Fibroblast of mammary gland (primary cell): ENCODE results near the gene CRHR2.
"Not testable (repeated sequence)": the region's sequence is repeated elsewhere in the genome, so short reads cannot be mapped to it uniquely, and the experiment has no call there.

ENCODE experiments used
- DNase-seq: peaks from one replicate; pipeline ENCODE4 v3.0.0-alpha.2; 2010; ENCODE audit warnings: low read depth
- H3K4me3 ChIP-seq: 2 replicates; pipeline ENCODE4 v1.5.1; 2011; ENCODE audit warnings: low read depth, mild to moderate bottlenecking, low read length, moderate library complexity; ENCODE audit not compliant: control insufficient read depth
- TF ChIP-seq, protein P1 (sequence below): conservative IDR thresholded peaks from 2 replicates; pipeline ENCODE4 v1.5.1; 2011; ENCODE audit warnings: low read depth, low read length, inconsistent platforms; ENCODE audit not compliant: control insufficient read depth, insufficient read depth

Gene CRHR2

DNA sequence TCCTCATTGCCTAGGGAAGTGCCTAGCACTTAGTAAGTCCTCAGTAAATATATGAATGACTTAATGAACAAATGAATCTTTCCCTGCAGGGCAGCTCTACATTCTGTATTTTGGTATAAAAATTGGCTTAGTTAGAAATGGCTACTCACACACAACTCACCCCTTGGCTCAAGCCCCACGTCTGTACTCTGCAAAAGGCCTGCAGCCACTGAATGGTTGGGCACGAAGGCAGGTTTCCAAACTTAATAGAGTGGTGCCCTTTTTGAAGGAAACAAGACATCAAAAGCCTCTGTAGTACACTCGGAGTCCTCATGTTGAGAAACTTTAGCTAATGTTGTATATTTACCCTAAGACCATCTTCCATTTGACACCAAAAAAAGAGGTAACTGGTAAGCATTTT lies 36.6 kb downstream of the CRHR2 start:
- TF ChIP-seq, protein P1, sequence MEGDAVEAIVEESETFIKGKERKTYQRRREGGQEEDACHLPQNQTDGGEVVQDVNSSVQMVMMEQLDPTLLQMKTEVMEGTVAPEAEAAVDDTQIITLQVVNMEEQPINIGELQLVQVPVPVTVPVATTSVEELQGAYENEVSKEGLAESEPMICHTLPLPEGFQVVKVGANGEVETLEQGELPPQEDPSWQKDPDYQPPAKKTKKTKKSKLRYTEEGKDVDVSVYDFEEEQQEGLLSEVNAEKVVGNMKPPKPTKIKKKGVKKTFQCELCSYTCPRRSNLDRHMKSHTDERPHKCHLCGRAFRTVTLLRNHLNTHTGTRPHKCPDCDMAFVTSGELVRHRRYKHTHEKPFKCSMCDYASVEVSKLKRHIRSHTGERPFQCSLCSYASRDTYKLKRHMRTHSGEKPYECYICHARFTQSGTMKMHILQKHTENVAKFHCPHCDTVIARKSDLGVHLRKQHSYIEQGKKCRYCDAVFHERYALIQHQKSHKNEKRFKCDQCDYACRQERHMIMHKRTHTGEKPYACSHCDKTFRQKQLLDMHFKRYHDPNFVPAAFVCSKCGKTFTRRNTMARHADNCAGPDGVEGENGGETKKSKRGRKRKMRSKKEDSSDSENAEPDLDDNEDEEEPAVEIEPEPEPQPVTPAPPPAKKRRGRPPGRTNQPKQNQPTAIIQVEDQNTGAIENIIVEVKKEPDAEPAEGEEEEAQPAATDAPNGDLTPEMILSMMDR = no peak
- no peak overlapping the region for H3K4me3 ChIP-seq
- no peak for DNase-seq

DNA sequence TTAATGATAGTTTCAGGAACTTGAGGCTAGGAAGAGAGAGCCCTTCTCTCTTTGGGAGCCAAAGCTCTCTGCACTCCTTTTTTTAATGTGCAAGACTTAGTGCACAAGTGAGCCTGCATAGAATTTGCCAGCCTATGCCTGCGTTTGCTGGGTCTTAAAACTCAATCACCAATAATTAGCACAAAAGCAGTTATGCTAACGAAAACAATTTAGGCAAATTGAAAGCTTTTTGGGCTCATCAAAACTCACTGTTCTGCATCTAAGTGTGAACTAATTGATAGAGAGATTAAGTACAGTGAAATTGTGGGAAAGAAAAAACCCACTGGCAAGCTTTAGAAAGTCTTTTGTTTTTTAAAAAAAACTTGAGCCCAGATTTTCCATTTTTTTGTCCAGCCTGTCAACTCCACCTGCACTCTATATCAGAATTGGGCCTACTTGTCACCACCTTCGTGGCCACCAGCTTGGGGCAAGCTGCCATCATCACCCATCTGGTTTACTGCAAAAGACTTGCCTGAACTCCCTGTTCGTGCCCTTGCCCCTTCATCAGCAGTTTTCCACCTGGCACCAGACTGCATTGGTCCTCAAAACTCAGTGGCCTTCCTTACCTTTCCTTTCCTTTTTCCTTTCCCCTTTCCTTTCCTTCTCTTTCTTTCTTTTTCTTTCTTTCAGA lies 37.8 kb downstream of the CRHR2 start:
- TF ChIP-seq, protein P1 = no peak
- DNase-seq = no peak
- no peak overlapping the region for H3K4me3 ChIP-seq

DNA sequence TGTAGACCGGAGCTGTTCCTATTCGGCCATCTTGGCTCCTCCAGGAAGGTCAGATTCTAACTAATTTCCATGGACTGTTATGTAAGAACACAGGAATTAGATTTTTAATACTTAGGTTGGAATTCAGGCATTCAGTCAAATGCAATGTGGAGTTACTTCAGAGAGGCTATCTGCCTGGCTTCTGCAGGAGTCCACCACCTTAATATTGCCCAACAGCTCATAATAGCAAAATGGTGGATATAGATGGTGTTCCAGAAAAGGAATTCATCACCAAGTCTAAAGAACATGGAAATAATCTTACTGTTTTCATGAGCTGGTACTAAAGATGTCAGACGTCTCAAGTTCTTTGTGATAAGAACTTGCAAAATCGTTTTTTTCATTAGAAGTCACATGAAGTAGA lies 39.5 kb downstream of the CRHR2 start:
- TF ChIP-seq, protein P1 = no peak
- no peak for DNase-seq
- H3K4me3 ChIP-seq = no peak overlapping the region

DNA sequence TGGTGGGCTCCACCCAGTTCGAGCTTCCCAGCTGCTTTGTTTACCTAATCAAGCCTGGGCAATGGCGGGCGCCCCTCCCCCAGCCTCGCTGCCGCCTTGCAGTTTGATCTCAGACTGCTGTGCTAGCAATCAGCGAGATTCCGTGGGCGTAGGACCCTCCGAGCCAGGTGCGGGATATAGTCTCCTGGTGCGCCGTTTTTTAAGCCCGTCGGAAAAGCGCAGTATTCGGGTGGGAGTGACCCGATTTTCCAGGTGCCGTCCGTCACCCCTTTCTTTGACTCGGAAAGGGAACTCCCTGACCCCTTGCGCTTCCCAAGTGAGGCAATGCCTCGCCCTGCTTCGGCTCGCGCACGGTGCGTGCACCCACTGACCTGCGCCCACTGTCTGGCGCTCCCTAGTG lies 39.9 kb downstream of the CRHR2 start:
- not testable (repeated sequence) for H3K4me3 ChIP-seq, DNase-seq

DNA sequence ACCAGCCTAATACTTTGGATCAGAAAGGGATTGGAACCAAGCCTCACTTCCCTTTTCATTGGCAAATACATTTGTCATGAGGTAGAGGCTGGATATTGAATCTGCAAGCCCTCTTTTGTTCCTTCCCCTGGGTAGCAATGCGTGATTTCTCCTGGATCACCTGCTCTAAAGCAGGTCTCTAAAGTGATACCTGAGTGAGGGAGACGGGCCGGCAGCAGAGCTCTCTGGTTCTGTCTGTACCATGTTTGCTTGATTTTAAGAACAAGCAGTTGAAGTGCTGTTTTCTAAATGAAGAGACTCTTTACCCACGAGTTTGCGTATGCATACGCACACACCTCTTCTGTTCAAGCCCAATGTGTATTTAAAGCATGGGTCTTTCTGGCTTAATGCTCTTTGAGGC lies 46.5 kb downstream of the CRHR2 start:
- TF ChIP-seq, protein P1 = no peak
- no peak overlapping the region for H3K4me3 ChIP-seq
- no peak for DNase-seq

DNA sequence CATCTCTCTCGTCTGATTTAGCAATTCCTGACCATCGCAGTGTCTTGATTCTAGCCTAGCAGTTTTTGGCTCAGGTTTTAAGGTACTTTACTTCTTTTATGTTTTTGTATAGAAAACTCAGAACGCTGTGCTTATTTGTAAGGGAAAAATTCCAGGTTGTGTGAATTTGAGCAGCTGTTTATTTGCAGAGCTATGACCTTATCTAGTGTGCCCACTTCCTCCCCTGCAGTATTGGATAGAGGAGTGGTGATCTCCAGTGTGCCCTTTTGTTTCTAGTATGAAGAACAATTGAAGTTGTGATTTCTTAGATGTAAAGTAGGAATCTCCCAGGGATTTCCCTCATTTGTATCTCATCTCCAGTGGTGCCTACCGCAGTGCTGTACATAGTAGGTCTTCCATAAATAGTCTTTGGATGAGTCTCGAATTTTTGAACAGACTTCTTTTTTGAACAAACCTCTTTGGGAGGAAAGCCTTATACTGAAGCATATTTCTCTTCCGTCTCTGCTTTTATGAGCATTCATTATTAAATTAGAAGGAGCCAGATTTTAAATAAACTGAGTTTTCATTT lies 47.5 kb downstream of the CRHR2 start:
- no peak for DNase-seq
- no peak overlapping the region for H3K4me3 ChIP-seq
- TF ChIP-seq, protein P1 = no peak

DNA sequence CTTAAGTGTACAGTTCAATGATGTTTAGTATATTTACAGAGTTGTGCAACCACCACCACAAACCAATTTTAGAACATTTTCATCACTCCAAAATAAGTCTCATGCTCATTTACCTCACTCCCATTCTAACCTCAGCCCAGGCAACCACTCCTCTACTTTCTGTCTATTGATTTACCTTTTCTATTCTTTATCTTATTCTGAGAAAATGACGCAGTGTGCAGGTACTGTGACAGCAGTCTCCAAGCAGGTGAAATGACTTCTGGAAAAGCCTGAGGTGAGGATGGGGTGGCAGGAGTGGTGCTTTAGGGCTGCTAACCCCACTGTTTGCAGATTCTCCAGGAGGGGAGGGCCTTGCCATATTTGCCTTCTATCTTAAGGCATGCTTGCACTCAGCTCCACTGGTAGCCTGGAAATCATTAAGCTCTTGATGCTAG lies 48.0 kb downstream of the CRHR2 start:
- TF ChIP-seq, protein P1 = no peak
- H3K4me3 ChIP-seq = no peak overlapping the region
- no peak for DNase-seq
